GM20000 (cell line): ENCODE results near the gene CYP21A2.

Source experiments
- DNase-seq: peaks from one replicate; pipeline ENCODE4 v3.0.0; 2012; ENCODE audit warnings: low spot score
- CTCF ChIP-seq: IDR thresholded peaks from 2 replicates; pipeline ENCODE4 v1.5.1; 2012; ENCODE audit warnings: mild to moderate bottlenecking, control low read depth; ENCODE audit errors: extremely low read depth, missing control alignments

CYP21A2 gene

GRCh38 chr6:32085759-32086459, 47.7 kb downstream of the CYP21A2 start:
- no peak for DNase-seq
- TF ChIP-seq CTCF: no peak

GRCh38 chr6:32086661-32087573, 48.7 kb downstream of the CYP21A2 start:
- TF ChIP-seq CTCF: no peak
- DNase-seq: peak; percentile 80

GRCh38 chr6:32087574-32088486, 49.6 kb downstream of the CYP21A2 start:
- peak; percentile 90 for DNase-seq
- peak; percentile 65 for TF ChIP-seq CTCF

- no peak for DNase-seq
- no peak for TF ChIP-seq CTCF
Observed at GRCh38 chr6:32088487-32089049, 50.4 kb downstream of the CYP21A2 start.

GRCh38 chr6:32089082-32089828, 51.0 kb downstream of the CYP21A2 start:
- no peak for TF ChIP-seq CTCF
- no peak for DNase-seq
